Body of pancreas (tissue), 4 donors: ENCODE results near the gene DLL4. TPM values are rescaled to one million over a fixed set of nuclear protein-coding genes. Genes with fewer than 3 reads are reported as not detected.

Experiments
- ATAC-seq: fragments of 150-250 bp; one replicate; pipeline ENCODE4 v1.9.1; 2016
- DNase-seq, 4 donors: peaks; one replicate each; pipeline ENCODE4 v3.0.0-alpha.2; 2019
- H3K27ac ChIP-seq, 4 donors: fragments of 200-600 bp; sonication (generic); 1 replicate in 3 of 4; 2 replicates in 1 of 4; pipeline versions ENCODE4 v1.5.1 to v1.6.1; 2016 to 2019; ENCODE audit warnings: mild to moderate bottlenecking in 1 of 4, mixed read lengths in 1 of 4, moderate library complexity in 1 of 4
- H3K27me3 ChIP-seq, 2 donors: fragments of 200-600 bp; sonication (generic); one replicate each; pipeline ENCODE4 v1.6.0; 2016; ENCODE audit warnings: mild to moderate bottlenecking in 1 of 2
- H3K36me3 ChIP-seq, 2 donors: fragments of 200-600 bp; sonication (generic); replicated peaks in 1 of 2; 2 replicates each; pipeline ENCODE4 v1.5.1; 2016; ENCODE audit warnings: low read depth in 2 of 2; ENCODE audit not compliant: insufficient read depth in 1 of 2
- H3K4me1 ChIP-seq: fragments of 200-600 bp; sonication (generic); one replicate; pipeline ENCODE4 v1.6.0; 2016
- H3K4me3 ChIP-seq, 2 donors: fragments of 200-600 bp; sonication (generic); 1 replicate in 1 of 2; 2 replicates in 1 of 2; pipeline ENCODE4 v1.5.1; 2016 to 2019
- H3K9me3 ChIP-seq, 3 donors: fragments of 200-600 bp; sonication (generic); 1 replicate in 2 of 3; 2 replicates in 1 of 3; pipeline ENCODE4 v1.5.1; 2016
- CTCF ChIP-seq, 7 experiments: fragments of 450-650 bp in 4 of 7; fragments of 200-600 bp in 3 of 7; sonication (generic) in 3 of 7; IDR thresholded peaks; one replicate each; pipeline ENCODE4 v1.5.1; 2016 to 2019; ENCODE audit warnings: antibody characterized with exemption in 7 of 7
- POLR2A ChIP-seq, 3 donors: fragments of 450-650 bp; IDR thresholded peaks; one replicate each; pipeline ENCODE4 v1.6.1; 2016; ENCODE audit warnings: antibody characterized with exemption in 3 of 3, mild to moderate bottlenecking in 2 of 3
- WGBS, 2 donors: methylation state at CpG; one replicate each; pipeline ENCODE4 v1.1.5; 2017; 5-methylcytosine and 5-hydroxymethylcytosine counted together
- intact Hi-C: fragments of 100-400 bp; cut with DNase I; formaldehyde crosslinking; loops from one replicate; pipeline ENCODE4 v1.15.1; 2023
- total RNA-seq, 2 donors: library from RNA; depleted of rRNA; stranded (reverse); fragments of >200 nt; gene quantifications; one replicate each; pipeline ENCODE4 v1.1.0, GENCODE V29; 2016

DLL4 gene
- total RNA-seq, 2 donors from 2014 or later: 0.33 to 3.6 TPM

DNA sequence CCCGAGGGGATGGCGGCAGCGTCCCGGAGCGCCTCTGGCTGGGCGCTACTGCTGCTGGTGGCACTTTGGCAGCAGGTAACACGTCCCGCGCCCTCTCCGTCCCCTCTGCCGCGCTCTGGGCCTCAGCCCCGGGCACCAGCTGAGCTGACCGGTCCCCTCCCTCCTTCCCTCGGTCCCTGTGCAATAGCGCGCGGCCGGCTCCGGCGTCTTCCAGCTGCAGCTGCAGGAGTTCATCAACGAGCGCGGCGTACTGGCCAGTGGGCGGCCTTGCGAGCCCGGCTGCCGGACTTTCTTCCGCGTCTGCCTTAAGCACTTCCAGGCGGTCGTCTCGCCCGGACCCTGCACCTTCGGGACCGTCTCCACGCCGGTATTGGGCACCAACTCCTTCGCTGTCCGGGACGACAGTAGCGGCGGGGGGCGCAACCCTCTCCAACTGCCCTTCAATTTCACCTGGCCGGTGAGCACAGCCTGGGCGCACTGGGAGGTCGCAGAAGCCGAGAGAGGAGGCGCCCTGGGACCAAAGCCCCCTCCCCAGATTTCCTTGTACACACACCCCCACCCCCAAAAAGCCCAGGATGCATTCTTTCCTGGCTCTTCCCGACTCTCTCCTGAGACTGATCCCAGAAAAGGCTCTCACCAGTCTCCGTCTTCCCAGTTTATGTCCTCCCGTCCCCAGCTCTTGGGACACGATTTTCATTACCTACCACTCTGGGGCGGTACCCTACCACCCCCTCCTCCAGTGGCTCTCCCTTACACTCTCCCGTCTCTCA lies 705 bp downstream of the DLL4 start:
- 1 to 6% methylated on average over 6 to 53 of the region's 56 CpGs for WGBS, 2 donors
- Histone ChIP-seq H3K27ac (no peak overlapping the region), H3K4me3 (peak overlapping the region in 1 of 2 donors; percentile 16), H3K27me3 (peaks cover 0 to 35% of the 10 kb centered on the region in 2 donors), H3K9me3 (no peaks in the 10 kb centered on the region), H3K4me1 (peaks cover 67% of the 10 kb centered on the region), H3K36me3 (no peaks in the 10 kb centered on the region)
- intact Hi-C loops: no loop called here
- peak; percentile 45 to 63 (median 56) for DNase-seq
- TF ChIP-seq POLR2A (IDR thresholded peaks at IDR 0.05): no peak
- TF ChIP-seq CTCF (IDR thresholded peaks at IDR 0.05): no peak
- ATAC-seq: peak; percentile 46

- no peaks in the 10 kb centered on the region for H3K36me3 ChIP-seq
- peaks cover 0 to 35% of the 10 kb centered on the region in 2 donors for H3K27me3 ChIP-seq
- intact Hi-C loops: no loop called here
- H3K4me3 ChIP-seq: no peak overlapping the region
- peak in 3 of 4 donors; percentile 42 to 56 (median 49) for DNase-seq
- TF ChIP-seq POLR2A (IDR thresholded peaks at IDR 0.05) (peak in 1 of 3 donors; percentile 24), CTCF (IDR thresholded peaks at IDR 0.05) (peak in 6 of 7 experiments; percentile 27 to 58 (median 46))
- ATAC-seq: peak; percentile 12
- peaks cover 63% of the 10 kb centered on the region for H3K4me1 ChIP-seq
- no peaks in the 10 kb centered on the region for H3K9me3 ChIP-seq
- H3K27ac ChIP-seq: peak overlapping the region in 1 of 4 donors; percentile 24
- 1 to 4% methylated on average over 21 to 46 of the region's 46 CpGs for WGBS, 2 donors
Observed at GRCh38 chr15:40930430-40931299, 1.5 kb downstream of the DLL4 start.

- Histone ChIP-seq H3K9me3 (no peaks in the 10 kb centered on the region), H3K27me3 (peaks cover 0 to 26% of the 10 kb centered on the region in 2 donors), H3K4me3 (no peak overlapping the region), H3K4me1 (peaks cover 55% of the 10 kb centered on the region), H3K36me3 (no peaks in the 10 kb centered on the region), H3K27ac (peak overlapping the region in 1 of 4 donors; percentile 24)
- ATAC-seq (no peak), DNase-seq (no peak)
- intact Hi-C loops: no loop called here
- 71 to 72% methylated on average over 13 to 15 of the region's 16 CpGs for WGBS, 2 donors
- TF ChIP-seq POLR2A (IDR thresholded peaks at IDR 0.05) (no peak), CTCF (IDR thresholded peaks at IDR 0.05) (no peak)
Observed at GRCh38 chr15:40931300-40932142, 2.4 kb downstream of the DLL4 start.

GRCh38 chr15:40932156-40932555 lies 3.0 kb downstream of the DLL4 start:
- TF ChIP-seq POLR2A (IDR thresholded peaks at IDR 0.05) (no peak), CTCF (IDR thresholded peaks at IDR 0.05) (no peak)
- Histone ChIP-seq H3K4me1 (peaks cover 49% of the 10 kb centered on the region), H3K27me3 (peaks cover 0 to 20% of the 10 kb centered on the region in 2 donors), H3K4me3 (no peak overlapping the region), H3K27ac (no peak overlapping the region), H3K36me3 (no peaks in the 10 kb centered on the region), H3K9me3 (no peaks in the 10 kb centered on the region)
- ATAC-seq: no peak
- intact Hi-C loops: no loop called here
- DNase-seq: no peak
- 77 to 89% methylated on average over 7 to 8 of the region's 8 CpGs for WGBS, 2 donors
